ENCODE data around the gene TRNP1.

TRNP1 gene

GRCh38 chr1:27031235-27032118 is 38.0 kb downstream of the TRNP1 start:
- DNase-seq, result no peak

DNA sequence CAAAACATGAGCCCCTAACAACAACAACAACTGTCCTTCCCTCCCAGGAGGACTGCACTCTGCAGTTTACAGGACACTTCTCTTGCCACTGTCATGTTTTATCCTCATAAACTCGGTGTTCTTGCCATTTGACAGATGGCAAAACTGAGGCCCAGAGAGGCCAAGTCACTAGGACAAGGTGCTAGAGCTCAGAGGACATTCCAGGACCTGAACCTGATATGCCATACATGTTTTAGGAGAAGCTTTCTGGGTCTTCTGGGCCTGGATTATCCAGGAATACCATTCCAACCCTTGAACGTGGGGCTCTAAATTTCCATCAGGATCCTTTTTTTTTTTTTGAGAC is 38.6 kb downstream of the TRNP1 start:
- DNase-seq, result no peak

DNA sequence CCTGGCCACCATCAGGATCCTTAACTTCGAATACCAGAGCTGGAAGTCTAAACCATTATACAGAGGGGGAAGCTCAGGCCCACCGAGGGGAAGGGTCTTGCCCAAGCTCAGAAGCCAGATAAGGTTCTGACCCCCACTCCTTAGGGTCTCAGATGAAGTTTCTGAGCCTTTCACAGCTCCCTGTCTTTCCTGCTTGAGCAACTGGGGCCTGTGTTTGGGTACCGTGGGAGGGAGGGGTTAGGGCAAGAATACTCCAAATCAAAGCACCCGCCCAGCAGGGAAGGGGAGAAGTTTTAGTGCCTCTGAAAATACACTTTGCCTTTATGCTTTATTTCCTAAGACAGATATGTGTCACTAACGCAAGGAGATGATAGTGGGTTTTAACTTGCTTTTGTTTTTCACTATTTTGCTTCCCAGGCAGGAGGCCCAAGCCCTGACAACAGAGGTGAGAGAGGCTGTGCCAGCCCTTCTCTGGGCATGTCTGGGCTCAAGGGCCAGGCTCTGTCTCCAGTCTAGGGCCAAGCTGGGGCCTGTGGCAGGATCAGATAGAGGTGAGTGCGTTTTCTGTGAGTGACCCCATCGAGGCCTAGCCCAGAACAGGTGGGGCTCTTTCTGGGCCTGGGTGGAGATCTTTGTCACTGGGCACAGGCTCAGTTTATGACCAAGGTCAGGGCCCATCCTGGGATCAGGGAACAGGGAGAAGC is 39.7 kb downstream of the TRNP1 start:
- DNase-seq, result no peak

DNA sequence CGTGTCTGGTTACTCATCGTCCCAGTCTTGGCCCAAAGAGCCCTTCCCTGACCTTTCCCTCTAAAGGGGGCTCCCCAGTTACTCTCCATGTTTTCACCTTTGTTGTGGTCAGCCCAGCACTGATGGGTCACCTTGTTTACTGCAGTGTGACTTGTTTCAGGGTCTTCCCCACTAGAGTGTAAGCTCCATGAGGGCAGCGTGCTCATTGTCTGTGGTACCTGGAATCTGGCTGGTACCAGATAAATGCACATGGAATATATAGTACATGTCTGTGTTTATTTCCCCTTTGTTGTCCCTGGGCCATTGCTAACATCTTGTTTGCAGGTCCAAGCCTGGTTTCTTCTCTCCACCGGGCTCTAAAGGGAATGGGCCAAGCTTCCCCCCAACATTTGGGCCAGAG is 41.9 kb downstream of the TRNP1 start:
- DNase-seq, result no peak

DNA sequence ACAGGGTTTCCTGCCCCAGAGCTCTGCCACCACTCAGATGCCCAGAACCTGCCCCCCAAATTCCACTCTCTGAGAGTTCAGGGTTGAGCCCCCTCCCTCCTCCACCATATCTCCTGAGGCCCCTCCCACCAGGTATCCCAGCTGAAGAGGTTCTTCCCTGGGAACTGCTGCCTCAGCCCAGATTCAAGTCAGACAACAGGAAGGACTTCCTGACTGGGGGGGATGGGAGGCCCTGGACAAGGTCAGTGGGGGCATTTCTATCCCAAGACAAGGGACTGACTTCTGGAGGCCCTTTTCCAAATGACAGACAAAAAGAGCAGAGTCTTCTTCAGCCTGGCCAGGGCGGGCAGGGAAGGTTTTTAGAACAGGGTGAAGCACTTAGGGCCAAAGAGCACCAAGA is 43.2 kb downstream of the TRNP1 start:
- no peak for DNase-seq

DNA sequence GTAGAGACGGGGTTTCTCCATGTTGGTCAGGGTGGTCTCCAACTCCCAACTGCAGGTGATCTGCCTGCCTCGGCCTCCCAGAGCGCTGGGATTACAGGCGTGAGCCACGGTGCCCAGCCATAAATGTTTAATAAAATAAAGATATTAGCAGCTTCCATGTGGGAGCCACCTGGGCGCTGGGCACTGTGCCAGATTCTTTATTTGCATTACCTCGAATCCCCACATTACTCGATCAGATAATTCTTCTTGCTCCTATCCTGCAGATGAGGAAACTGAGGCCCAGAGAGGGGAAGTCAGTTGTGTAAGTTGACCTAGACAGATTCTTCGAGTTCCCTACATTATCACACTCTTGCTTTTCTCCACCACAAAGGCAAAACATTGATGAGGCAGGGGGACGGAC is 44.0 kb downstream of the TRNP1 start:
- DNase-seq, result no peak

- DNase-seq, result no peak
Observed at GRCh38 chr1:27038020-27038419, 44.5 kb downstream of the TRNP1 start.

- no peak for DNase-seq
Observed at GRCh38 chr1:27042670-27043069, 49.2 kb downstream of the TRNP1 start.

GRCh38 chr1:27044613-27045151 is 51.2 kb downstream of the TRNP1 start:
- peak; percentile 31 for DNase-seq

GRCh38 chr1:27045973-27046558 is 52.6 kb downstream of the TRNP1 start:
- DNase-seq, result no peak

GRCh38 chr1:27047914-27048313 is 54.4 kb downstream of the TRNP1 start:
- DNase-seq, result no peak

DNA sequence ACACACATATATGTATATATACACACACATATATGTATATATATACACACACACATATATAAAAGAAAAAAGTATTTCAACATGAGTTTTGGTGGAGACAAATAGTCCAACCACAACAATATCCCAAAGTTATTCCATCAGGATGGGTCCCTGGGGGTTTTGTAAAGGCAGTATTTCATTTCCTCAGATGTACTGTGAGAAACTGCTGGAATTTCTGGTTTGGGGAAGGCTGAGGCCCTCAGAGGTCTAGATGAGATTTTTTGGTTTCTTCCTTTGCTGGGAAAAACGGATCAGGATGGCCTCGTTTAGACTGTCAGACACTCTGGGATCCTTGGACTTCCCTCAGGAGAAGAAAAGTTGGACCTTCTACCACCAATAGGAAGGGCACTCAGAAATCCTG is 55.6 kb downstream of the TRNP1 start:
- no peak for DNase-seq

DNA sequence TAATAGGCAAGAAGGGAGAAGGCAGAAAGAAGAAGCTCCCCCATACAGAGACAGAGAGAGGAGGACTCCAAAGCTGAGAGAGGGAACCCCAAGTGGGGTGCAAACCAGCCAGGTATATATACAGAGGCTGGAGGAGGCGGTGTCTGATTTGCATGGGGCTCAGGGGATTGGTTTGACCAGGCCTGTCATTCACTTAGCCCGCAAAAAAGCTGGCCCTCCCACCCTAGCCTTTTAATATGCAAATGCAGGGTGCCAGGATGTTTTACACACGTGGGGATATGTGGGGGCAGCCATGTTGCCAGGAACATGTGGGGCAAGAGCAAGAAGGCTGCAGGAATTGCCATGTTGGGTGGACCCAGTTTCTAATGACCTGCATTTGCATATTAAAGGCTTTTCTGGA is 56.1 kb downstream of the TRNP1 start:
- DNase-seq, result no peak
